A549 (cell line): ENCODE results near the gene CERS6. TPM values are rescaled to one million over a fixed set of nuclear protein-coding genes. Genes with fewer than 3 reads are reported as not detected.

Source experiments
- ATAC-seq, 2 experiments: fragments of 200-7000 bp in 1 of 2; fragments of >200 bp in 1 of 2; cut with Nextera tagmentation in 1 of 2; cut with Tn5 transposase in 1 of 2; 3 replicates each; pipeline versions ENCODE4 v1.8.0 to v1.9.1; 2018 to 2020; ENCODE audit warnings: mild to moderate bottlenecking in 1 of 2, moderate library complexity in 1 of 2
- CTCF ChIA-PET: fragments of 300-600 bp; sonication (Branson Sonifier 250); formaldehyde crosslinking; extraction: SDS; loops from one replicate; lab custom pipeline; 2021; ENCODE audit warnings: antibody characterized with exemption, inconsistent platforms; lab: Yijun Ruan, JAX
- POLR2A ChIA-PET: fragments of 350-600 bp; formaldehyde crosslinking; extraction: SDS; loops from one replicate; lab custom pipeline; 2021; ENCODE audit warnings: antibody characterized with exemption, inconsistent platforms; lab: Yijun Ruan, JAX
- DNase-seq, 2 experiments: peaks; one replicate each; pipeline versions ENCODE4 v3.0.0 to v3.0.0-alpha.2; 2011 to 2016; ENCODE audit warnings: low read depth in 1 of 2, low spot score in 1 of 2
- FAIRE-seq: peaks from 2 replicates; lab custom pipeline; 2011; peaks lifted over from hg19 to GRCh38; lab: Jason Lieb, UNC
- H3K27ac ChIP-seq, 2 experiments: fragments of >200 bp; sonication (Bioruptor Twin); formaldehyde crosslinking; 3 replicates each; pipeline ENCODE4 v1.5.1; 2016 to 2017
- H3K4me1 ChIP-seq: fragments of >200 bp; sonication (Bioruptor Twin); formaldehyde crosslinking; 3 replicates; pipeline ENCODE4 v1.6.1; 2016
- H3K4me2 ChIP-seq: fragments of >200 bp; sonication (Bioruptor Twin); formaldehyde crosslinking; 3 replicates; pipeline ENCODE4 v1.6.1; 2016
- H3K4me3 ChIP-seq: fragments of >200 bp; sonication (Bioruptor Twin); formaldehyde crosslinking; 3 replicates; pipeline ENCODE4 v1.5.1; 2016
- H3K9me3 ChIP-seq: fragments of >200 bp; sonication (Bioruptor Twin); formaldehyde crosslinking; 3 replicates; pipeline ENCODE4 v1.6.1; 2016
- CBX8 ChIP-seq: fragments of 200-600 bp; sonication (generic); IDR thresholded peaks from 2 replicates; pipeline ENCODE4 v1.6.1; 2016
- CEBPB ChIP-seq, 2 experiments: fragments of >200 bp in 1 of 2; sonication (Bioruptor Twin) in 1 of 2; formaldehyde crosslinking in 1 of 2; IDR thresholded peaks; 2 replicates each; pipeline ENCODE4 v1.6.1; 2012 to 2016
- CHD4 ChIP-seq: fragments of 200-600 bp; sonication (generic); IDR thresholded peaks from 2 replicates; pipeline ENCODE4 v1.6.1; 2016; ENCODE audit warnings: antibody characterized with exemption, mild to moderate bottlenecking, borderline replicate concordance
- EHF ChIP-seq: fragments of 250-450 bp; sonication (Bioruptor Pico); IDR thresholded peaks from 2 replicates; pipeline ENCODE4 v1.5.0; 2020; ENCODE audit warnings: mild to moderate bottlenecking
- EHMT2 ChIP-seq: fragments of 200-600 bp; sonication (generic); IDR thresholded peaks from 2 replicates; pipeline ENCODE4 v1.6.1; 2016; ENCODE audit warnings: antibody characterized with exemption, low read depth, mild to moderate bottlenecking, moderate library complexity
- ESRRA ChIP-seq: fragments of 150-350 bp; IDR thresholded peaks from 2 replicates; pipeline ENCODE4 v1.6.1; 2014; ENCODE audit warnings: mild to moderate bottlenecking, low read length, borderline replicate concordance
- FOSL2 ChIP-seq, 2 experiments: fragments of 450-650 bp in 1 of 2; fragments of >200 bp in 1 of 2; sonication (Bioruptor Twin) in 1 of 2; formaldehyde crosslinking; IDR thresholded peaks; 2 replicates each; pipeline versions ENCODE4 v1.5.0 to v1.6.1; 2016 to 2020; ENCODE audit warnings: mild to moderate bottlenecking in 1 of 2, moderate library complexity in 1 of 2
- FOXS1 ChIP-seq: fragments of 250-450 bp; sonication (Bioruptor Pico); IDR thresholded peaks from 2 replicates; pipeline ENCODE4 v1.5.0; 2020; ENCODE audit warnings: mild to moderate bottlenecking, moderate library complexity
- GATA3 ChIP-seq: IDR thresholded peaks from 2 replicates; pipeline ENCODE4 v1.6.1; 2012; ENCODE audit warnings: borderline replicate concordance
- HES2 ChIP-seq: fragments of >200 bp; sonication (Bioruptor Twin); formaldehyde crosslinking; IDR thresholded peaks from 2 replicates; pipeline ENCODE4 v1.6.1; 2016
- HOXA7 ChIP-seq: fragments of 250-450 bp; sonication (Bioruptor Pico); IDR thresholded peaks from 2 replicates; pipeline ENCODE4 v1.5.0; 2020; ENCODE audit warnings: mild to moderate bottlenecking, moderate library complexity
- HOXB13 ChIP-seq: fragments of 250-450 bp; sonication (Bioruptor Pico); IDR thresholded peaks from 2 replicates; pipeline ENCODE4 v1.5.0; 2020; ENCODE audit warnings: low read depth, mild to moderate bottlenecking, moderate library complexity
- HOXB5 ChIP-seq: fragments of 250-450 bp; sonication (Bioruptor Pico); IDR thresholded peaks from 2 replicates; pipeline ENCODE4 v1.5.0; 2020; ENCODE audit warnings: mild to moderate bottlenecking, moderate library complexity
- MAZ ChIP-seq: fragments of 150-350 bp; IDR thresholded peaks from 2 replicates; pipeline ENCODE4 v1.6.1; 2014; ENCODE audit warnings: antibody characterized with exemption, low read depth, low read length, borderline replicate concordance
- MYC ChIP-seq: IDR thresholded peaks from 2 replicates; pipeline ENCODE4 v1.6.1; 2012; ENCODE audit warnings: mild to moderate bottlenecking, inconsistent platforms, low read length, improper control_type of control experiment, borderline replicate concordance
- NPAS2 ChIP-seq: fragments of 250-450 bp; sonication (Bioruptor Pico); IDR thresholded peaks from 2 replicates; pipeline ENCODE4 v1.8.0; 2022; ENCODE audit warnings: mild to moderate bottlenecking, moderate library complexity, borderline replicate concordance
- NR3C1 ChIP-seq: fragments of >200 bp; sonication (Bioruptor Twin); formaldehyde crosslinking; IDR thresholded peaks from 3 replicates; pipeline ENCODE4 v1.6.1; 2017
- PBX3 ChIP-seq: IDR thresholded peaks from 2 replicates; pipeline ENCODE4 v1.6.1; 2012
- POLR2A ChIP-seq: IDR thresholded peaks from 2 replicates; pipeline ENCODE4 v1.6.1; 2012; ENCODE audit warnings: mild to moderate bottlenecking, low read length
- RCOR1 ChIP-seq: fragments of 150-350 bp; IDR thresholded peaks from 2 replicates; pipeline ENCODE4 v1.6.1; 2014; ENCODE audit warnings: antibody characterized with exemption, low read length, low read depth
- RFX5 ChIP-seq: fragments of 450-650 bp; IDR thresholded peaks from 2 replicates; pipeline ENCODE4 v1.7.1; 2014; ENCODE audit warnings: antibody characterized with exemption, mild to moderate bottlenecking, moderate library complexity
- SMC3 ChIP-seq: fragments of >200 bp; sonication (Bioruptor Twin); formaldehyde crosslinking; IDR thresholded peaks from 3 replicates; pipeline ENCODE4 v1.6.1; 2018; ENCODE audit warnings: inconsistent platforms
- SREBF2 ChIP-seq: fragments of 450-650 bp; IDR thresholded peaks from 2 replicates; pipeline ENCODE4 v1.6.1; 2014; ENCODE audit warnings: mild to moderate bottlenecking, moderate library complexity
- TFCP2L1 ChIP-seq: fragments of 250-450 bp; sonication (Bioruptor Pico); IDR thresholded peaks from 2 replicates; pipeline ENCODE4 v1.5.0; 2021; ENCODE audit warnings: mild to moderate bottlenecking
- TP53 ChIP-seq: fragments of 250-450 bp; sonication (Bioruptor Pico); IDR thresholded peaks from 2 replicates; pipeline ENCODE4 v1.5.0; 2021; ENCODE audit warnings: mild to moderate bottlenecking, moderate library complexity
- ZC3H11A ChIP-seq: fragments of 450-650 bp; IDR thresholded peaks from 2 replicates; pipeline ENCODE4 v1.6.1; 2014; ENCODE audit warnings: antibody characterized with exemption, mild to moderate bottlenecking
- ZFP36 ChIP-seq: fragments of 450-650 bp; IDR thresholded peaks from 2 replicates; pipeline ENCODE4 v1.6.1; 2014; ENCODE audit warnings: borderline replicate concordance; ENCODE audit not compliant: partially characterized antibody
- ZNF302 ChIP-seq: fragments of 250-450 bp; sonication (Bioruptor Pico); IDR thresholded peaks from 2 replicates; pipeline ENCODE4 v1.9.0; 2021; ENCODE audit warnings: inconsistent platforms, mild to moderate bottlenecking, moderate library complexity
- WGBS: methylation state at CpG from one replicate; pipeline ENCODE4 v1.1.6; 2017; ENCODE audit errors: missing lambda C conversion rate; 5-methylcytosine and 5-hydroxymethylcytosine counted together
- polyA plus RNA-seq, 4 experiments: library from polyadenylated mRNA; depleted of rRNA in 3 of 4; stranded (reverse); fragments of >200 nt; fragmentation: RNase III in 1 of 4; extraction: RNeasy Plus Mini Kit Qiagen cat#74134 plus additional on column Dnase treatment in 1 of 4; gene quantifications; 2 replicates in 3 of 4; 3 replicates in 1 of 4; pipeline ENCODE4 v1.2.3, GENCODE V29; 2011 to 2017
- TF ChIP-seq, protein P1 (sequence below): fragments of 250-450 bp; sonication (Bioruptor Pico); IDR thresholded peaks from 2 replicates; pipeline ENCODE4 v1.5.0; 2021; ENCODE audit warnings: mild to moderate bottlenecking, moderate library complexity, borderline replicate concordance
- TF ChIP-seq, protein P2 (sequence below): IDR thresholded peaks from 2 replicates; pipeline ENCODE4 v1.6.1; 2012; ENCODE audit warnings: low read depth, borderline replicate concordance
- TF ChIP-seq, protein P3 (sequence below): fragments of 250-450 bp; sonication (Bioruptor Pico); IDR thresholded peaks from 2 replicates; pipeline ENCODE4 v1.5.0; 2020; ENCODE audit warnings: low read depth, mild to moderate bottlenecking, moderate library complexity

CERS6 gene
- polyA plus RNA-seq, 2 of the 4 experiments (the other 2 are of a cell fraction): 12.0 to 16.9 TPM

DNA sequence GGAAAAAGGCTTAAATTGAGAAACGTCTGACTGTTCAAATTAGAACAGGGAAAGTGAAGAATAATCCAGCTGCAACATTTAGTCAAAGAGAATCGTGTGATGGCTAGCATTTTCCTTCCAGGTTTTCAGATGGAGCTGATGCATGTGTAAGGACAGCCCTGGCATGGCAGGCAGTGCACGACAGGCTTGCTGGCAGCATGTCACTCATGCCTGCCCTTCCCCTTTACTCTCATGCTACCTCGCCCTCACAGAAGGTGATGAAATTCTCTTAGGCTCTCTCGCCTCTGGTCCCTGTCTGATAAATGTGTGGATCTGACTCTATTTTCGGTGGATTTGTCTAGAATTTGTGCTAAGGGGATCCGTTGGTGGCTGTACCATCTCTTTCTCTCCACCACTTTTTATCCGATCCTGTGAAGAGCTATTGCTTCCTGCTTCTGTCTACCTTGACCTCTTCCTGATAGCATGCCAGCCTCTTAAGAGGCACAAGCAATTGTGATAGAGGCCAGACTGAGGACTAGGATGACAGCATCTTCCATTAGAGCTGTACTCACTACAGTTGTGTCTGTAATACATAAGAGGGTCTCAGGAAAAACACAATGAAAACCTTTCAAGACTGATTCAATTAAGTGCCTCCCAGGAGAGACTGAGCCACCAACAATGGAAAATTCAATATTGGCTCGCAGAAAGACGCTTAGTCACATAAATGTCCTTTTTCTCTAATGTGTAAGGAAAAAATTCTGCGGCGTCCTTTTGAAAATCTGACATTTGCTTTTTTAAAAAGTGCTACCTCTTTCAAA, 280.8 kb downstream of the CERS6 start:
- ChIA-PET POLR2A (no interaction called here), CTCF (no interaction called here)
- TF ChIP-seq EHMT2: no peak
- TF ChIP-seq, protein P1, sequence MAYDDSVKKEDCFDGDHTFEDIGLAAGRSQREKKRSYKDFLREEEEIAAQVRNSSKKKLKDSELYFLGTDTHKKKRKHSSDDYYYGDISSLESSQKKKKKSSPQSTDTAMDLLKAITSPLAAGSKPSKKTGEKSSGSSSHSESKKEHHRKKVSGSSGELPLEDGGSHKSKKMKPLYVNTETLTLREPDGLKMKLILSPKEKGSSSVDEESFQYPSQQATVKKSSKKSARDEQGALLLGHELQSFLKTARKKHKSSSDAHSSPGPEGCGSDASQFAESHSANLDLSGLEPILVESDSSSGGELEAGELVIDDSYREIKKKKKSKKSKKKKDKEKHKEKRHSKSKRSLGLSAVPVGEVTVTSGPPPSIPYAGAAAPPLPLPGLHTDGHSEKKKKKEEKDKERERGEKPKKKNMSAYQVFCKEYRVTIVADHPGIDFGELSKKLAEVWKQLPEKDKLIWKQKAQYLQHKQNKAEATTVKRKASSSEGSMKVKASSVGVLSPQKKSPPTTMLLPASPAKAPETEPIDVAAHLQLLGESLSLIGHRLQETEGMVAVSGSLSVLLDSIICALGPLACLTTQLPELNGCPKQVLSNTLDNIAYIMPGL (CRISPR knock-in tag): no peak
- no peak for TF ChIP-seq PBX3
- no peak for TF ChIP-seq ZNF302 (CRISPR knock-in tag)
- no peak for TF ChIP-seq SMC3
- no peak for TF ChIP-seq ZFP36
- TF ChIP-seq TFCP2L1 (CRISPR knock-in tag): no peak
- TF ChIP-seq POLR2A: no peak
- TF ChIP-seq RFX5: no peak
- TF ChIP-seq EHF: no peak
- no peak for TF ChIP-seq HOXB5 (CRISPR knock-in tag)
- TF ChIP-seq, protein P2, sequence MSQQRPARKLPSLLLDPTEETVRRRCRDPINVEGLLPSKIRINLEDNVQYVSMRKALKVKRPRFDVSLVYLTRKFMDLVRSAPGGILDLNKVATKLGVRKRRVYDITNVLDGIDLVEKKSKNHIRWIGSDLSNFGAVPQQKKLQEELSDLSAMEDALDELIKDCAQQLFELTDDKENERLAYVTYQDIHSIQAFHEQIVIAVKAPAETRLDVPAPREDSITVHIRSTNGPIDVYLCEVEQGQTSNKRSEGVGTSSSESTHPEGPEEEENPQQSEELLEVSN: no peak
- TF ChIP-seq SREBF2: no peak
- no peak for TF ChIP-seq NR3C1
- no peak for TF ChIP-seq RCOR1
- TF ChIP-seq, protein P3, sequence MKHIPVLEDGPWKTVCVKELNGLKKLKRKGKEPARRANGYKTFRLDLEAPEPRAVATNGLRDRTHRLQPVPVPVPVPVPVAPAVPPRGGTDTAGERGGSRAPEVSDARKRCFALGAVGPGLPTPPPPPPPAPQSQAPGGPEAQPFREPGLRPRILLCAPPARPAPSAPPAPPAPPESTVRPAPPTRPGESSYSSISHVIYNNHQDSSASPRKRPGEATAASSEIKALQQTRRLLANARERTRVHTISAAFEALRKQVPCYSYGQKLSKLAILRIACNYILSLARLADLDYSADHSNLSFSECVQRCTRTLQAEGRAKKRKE (CRISPR knock-in tag): no peak
- 88% methylated on average over 12 of the region's 12 CpGs for WGBS
- DNase-seq (no peak), FAIRE-seq (no peak), ATAC-seq (no peak)
- Histone ChIP-seq H3K9me3 (no peaks in the 10 kb centered on the region), H3K4me2 (no peak overlapping the region), H3K27ac (no peak overlapping the region), H3K4me1 (no peaks in the 10 kb centered on the region), H3K4me3 (no peak overlapping the region)

DNA sequence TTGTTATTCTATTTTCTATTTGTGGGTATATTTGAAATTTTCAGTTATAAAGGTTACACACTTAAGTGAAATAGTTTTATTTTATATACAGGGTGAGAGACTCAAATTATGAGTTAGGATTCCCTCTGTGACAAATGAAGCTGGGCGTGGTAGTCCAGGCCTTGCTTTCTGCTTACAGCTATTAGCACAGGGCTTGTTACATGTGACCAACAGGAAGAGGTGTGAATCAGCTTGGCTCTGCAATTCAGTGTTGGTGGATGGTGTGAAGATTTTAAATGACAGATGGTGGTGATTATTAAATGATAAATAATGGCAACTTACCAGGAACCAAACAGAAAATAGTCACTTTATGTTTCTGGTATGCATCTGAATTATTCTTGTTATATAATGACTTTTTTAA, 282.0 kb downstream of the CERS6 start:
- Histone ChIP-seq H3K27ac (no peak overlapping the region), H3K4me3 (no peak overlapping the region), H3K9me3 (no peaks in the 10 kb centered on the region), H3K4me2 (no peak overlapping the region), H3K4me1 (no peaks in the 10 kb centered on the region)
- ChIA-PET POLR2A (no interaction called here), CTCF (interaction anchor here (1.4 kb wide), 1 partner anchor 33 kb away, joined by 3 read pairs; no protein-coding TSS in a partner anchor)
- TF ChIP-seq ESRRA (no peak), MYC (no peak), RFX5 (no peak), HOXA7 (no peak), CHD4 (no peak), PBX3 (no peak), ZC3H11A (no peak), EHMT2 (no peak), CEBPB (IDR thresholded peaks at IDR 0.05) (no peak), GATA3 (no peak), HOXB13 (CRISPR knock-in tag) (no peak), FOSL2 (IDR thresholded peaks at IDR 0.05) (no peak), FOSL2 (CRISPR knock-in tag; IDR thresholded peaks at IDR 0.05) (no peak), TP53 (CRISPR knock-in tag) (no peak), MAZ (no peak), FOXS1 (CRISPR knock-in tag) (no peak), NPAS2 (CRISPR knock-in tag) (no peak), CBX8 (no peak), HES2 (no peak)
- ATAC-seq (no peak), DNase-seq (no peak), FAIRE-seq (no peak)
- WGBS: 100% methylated on average over 1 of the region's 1 CpG
